Glutamatergic neuron (in vitro differentiated cells): ENCODE measurements around the gene CD69. TPM values are rescaled to one million over a fixed set of nuclear protein-coding genes. Genes with fewer than 3 reads are reported as not detected.

Source experiments
- DNase-seq: peaks from one replicate; pipeline ENCODE4 v3.0.0; 2022
- H3K27ac Mint-ChIP-seq: one replicate; pipeline ENCODE4 v1.8.0; 2020; ENCODE audit warnings: mild to moderate bottlenecking, mixed read lengths, inconsistent platforms; ENCODE audit not compliant: unreplicated experiment
- H3K27me3 Mint-ChIP-seq: one replicate; pipeline ENCODE4 v1.8.0; 2020; ENCODE audit warnings: mild to moderate bottlenecking, moderate library complexity, mixed read lengths, inconsistent platforms; ENCODE audit not compliant: unreplicated experiment
- H3K36me3 Mint-ChIP-seq: one replicate; pipeline ENCODE4 v1.8.0; 2020; ENCODE audit warnings: mild to moderate bottlenecking, mixed read lengths, inconsistent platforms; ENCODE audit not compliant: unreplicated experiment
- H3K4me1 Mint-ChIP-seq: one replicate; pipeline ENCODE4 v1.8.0; 2020; ENCODE audit warnings: mild to moderate bottlenecking, low read depth, mixed read lengths, inconsistent platforms; ENCODE audit not compliant: unreplicated experiment
- H3K4me3 Mint-ChIP-seq: one replicate; pipeline ENCODE4 v1.8.0; 2020; ENCODE audit warnings: mild to moderate bottlenecking, mixed read lengths, inconsistent platforms; ENCODE audit not compliant: unreplicated experiment
- H3K9me3 Mint-ChIP-seq: one replicate; pipeline ENCODE4 v1.8.0; 2020; ENCODE audit warnings: mild to moderate bottlenecking, moderate library complexity, mixed read lengths, inconsistent platforms; ENCODE audit not compliant: unreplicated experiment
- total RNA-seq: library from RNA; stranded (reverse); fragmentation: NEBNext Ultra II Directional; extraction: Animal tissue kit (Norgen Biotek cat#: 25700); gene quantifications from one replicate; pipeline ENCODE4 v1.2.1, GENCODE V29; 2021; ENCODE audit not compliant: unreplicated experiment
- TF ChIP-seq, protein P1 (sequence below): fragments of 200-600 bp; sonication (generic); IDR thresholded peaks from one replicate; pipeline ENCODE4 v1.5.0; 2021; ENCODE audit not compliant: partially characterized antibody, unreplicated experiment

The CD69 gene
- total RNA-seq, 1 donor from 2014 or later, result not detected

DNA sequence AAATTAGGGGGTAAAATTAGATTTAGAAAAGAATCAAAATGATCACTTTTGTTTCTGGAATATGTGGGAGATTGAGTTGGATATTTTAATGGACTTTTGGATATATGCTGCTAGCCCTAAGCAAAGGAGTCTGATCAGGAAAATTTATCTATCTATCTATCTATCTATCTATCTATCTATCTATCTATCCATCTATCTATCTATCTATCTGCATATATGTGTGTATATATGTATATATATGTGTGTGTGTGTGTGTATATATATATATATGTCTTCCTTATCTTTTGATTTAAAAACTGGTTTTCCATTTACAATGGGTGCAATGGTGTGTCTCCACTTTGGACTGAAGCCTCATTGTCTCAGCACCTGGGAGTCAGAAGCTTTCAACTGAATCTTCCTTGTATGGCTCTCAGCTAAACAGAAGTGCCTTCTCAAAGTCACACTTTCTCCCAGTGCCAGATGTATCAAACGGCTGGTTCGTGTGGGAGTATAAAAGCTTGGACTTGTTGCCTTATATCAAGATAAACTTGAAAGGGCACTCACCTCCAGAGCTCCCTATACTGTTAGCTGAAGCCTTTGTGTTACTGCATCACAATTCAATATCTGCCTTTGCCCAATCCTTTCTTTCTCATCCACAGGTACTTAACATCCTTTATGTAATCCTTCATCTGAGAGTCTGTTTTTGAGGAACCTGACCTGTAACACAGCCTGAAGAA lies 31.6 kb upstream of the CD69 start:
- Mint-ChIP-seq H3K27ac (no peak overlapping the region), H3K36me3 (no peaks in the 10 kb centered on the region), H3K4me3 (no peak overlapping the region), H3K4me1 (no peaks in the 10 kb centered on the region), H3K27me3 (no peaks in the 10 kb centered on the region), H3K9me3 (peaks cover 2% of the 10 kb centered on the region)
- TF ChIP-seq, protein P1, sequence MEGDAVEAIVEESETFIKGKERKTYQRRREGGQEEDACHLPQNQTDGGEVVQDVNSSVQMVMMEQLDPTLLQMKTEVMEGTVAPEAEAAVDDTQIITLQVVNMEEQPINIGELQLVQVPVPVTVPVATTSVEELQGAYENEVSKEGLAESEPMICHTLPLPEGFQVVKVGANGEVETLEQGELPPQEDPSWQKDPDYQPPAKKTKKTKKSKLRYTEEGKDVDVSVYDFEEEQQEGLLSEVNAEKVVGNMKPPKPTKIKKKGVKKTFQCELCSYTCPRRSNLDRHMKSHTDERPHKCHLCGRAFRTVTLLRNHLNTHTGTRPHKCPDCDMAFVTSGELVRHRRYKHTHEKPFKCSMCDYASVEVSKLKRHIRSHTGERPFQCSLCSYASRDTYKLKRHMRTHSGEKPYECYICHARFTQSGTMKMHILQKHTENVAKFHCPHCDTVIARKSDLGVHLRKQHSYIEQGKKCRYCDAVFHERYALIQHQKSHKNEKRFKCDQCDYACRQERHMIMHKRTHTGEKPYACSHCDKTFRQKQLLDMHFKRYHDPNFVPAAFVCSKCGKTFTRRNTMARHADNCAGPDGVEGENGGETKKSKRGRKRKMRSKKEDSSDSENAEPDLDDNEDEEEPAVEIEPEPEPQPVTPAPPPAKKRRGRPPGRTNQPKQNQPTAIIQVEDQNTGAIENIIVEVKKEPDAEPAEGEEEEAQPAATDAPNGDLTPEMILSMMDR, result no peak
- no peak for DNase-seq

DNA sequence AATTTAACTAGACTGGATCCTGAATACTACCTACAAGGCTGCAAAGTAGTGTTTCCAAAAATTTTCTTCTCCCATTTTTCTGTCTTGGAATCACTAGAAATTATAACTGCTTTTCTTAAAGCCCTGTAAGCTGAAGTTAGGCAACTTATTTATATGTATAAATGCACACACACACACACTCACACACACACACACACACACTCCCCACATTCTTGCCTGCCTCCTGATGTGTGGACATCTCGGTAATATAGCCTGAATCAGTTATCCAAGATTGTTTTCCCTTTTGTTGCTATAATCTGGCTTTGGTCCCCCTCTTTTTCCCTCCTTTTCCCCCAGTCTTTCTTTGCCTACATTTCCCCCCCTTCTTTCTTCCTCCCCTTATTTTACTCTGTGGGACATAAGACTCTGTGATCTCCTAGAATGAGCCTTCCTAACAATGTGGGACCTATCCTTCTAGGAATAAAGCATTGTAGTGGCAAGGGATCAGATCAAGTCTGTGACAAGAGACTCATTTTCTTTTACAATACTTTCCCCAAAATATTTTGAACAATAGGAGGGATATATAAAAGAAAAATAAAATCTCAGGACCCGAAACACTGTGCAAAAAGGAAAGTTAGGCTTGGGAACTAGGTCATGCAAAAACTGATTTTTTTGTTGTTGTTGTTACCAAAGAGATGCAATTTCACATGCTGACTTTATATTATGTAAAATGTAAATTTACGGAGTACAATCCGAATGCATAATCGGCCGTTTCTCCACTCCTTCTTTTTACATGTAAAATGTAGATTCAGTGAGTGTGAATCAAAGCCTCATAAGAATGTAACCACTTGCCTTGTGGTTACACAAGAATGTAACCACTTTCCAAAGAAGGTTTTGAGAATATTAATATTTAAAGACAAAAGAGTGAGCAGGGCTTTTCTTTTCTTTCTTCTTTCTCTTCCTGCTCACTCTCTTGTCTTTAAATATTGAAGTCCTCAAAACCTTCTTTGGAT lies 26.3 kb upstream of the CD69 start:
- DNase-seq, result no peak
- H3K27me3 Mint-ChIP-seq, result peaks cover 4% of the 10 kb centered on the region
- peaks cover 2% of the 10 kb centered on the region for H3K9me3 Mint-ChIP-seq
- H3K36me3 Mint-ChIP-seq, result no peaks in the 10 kb centered on the region
- no peak overlapping the region for H3K4me3 Mint-ChIP-seq
- TF ChIP-seq, protein P1, result no peak
- H3K27ac Mint-ChIP-seq, result no peak overlapping the region
- H3K4me1 Mint-ChIP-seq, result no peaks in the 10 kb centered on the region

DNA sequence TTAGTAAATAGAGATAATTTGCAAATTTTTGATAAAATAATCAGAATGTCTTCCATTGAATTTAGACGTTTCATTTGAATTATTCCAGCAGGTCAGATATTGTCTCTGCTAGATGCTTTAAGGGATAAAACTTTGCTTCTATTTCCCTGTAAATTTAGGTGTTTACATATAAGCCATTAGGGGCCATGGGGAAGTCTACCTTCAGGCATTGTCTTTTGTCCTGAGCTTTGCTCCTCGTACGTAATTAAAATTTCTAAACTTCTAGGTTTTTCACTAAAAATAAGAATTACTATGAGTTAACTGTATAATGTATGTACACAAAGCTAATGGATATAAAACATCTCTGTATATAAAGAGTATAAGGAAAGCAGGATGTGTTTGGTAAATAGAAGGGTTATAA lies 24.1 kb upstream of the CD69 start:
- TF ChIP-seq, protein P1, result no peak
- Mint-ChIP-seq H3K4me3 (no peak overlapping the region), H3K36me3 (no peaks in the 10 kb centered on the region), H3K27me3 (peaks cover 4% of the 10 kb centered on the region), H3K4me1 (no peaks in the 10 kb centered on the region), H3K9me3 (no peaks in the 10 kb centered on the region), H3K27ac (no peak overlapping the region)
- no peak for DNase-seq

DNA sequence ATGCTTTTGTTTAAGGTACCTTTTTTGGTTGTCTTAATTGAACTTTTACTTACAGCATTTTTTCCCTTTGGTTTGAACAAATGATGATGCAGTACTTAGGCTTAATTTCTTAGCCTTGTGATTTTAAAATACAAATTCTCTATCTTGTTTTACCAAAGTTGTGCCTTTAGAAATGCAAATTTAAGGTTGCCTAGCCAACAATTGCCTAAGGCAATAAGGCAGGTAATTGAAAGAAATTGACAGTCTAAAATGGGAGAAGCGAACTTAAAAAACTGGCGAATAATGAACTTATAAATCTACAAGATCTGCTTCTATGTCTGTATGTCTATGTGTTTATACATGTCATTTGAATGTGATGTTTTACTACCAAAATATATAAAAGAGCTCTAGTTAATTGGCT lies 23.6 kb upstream of the CD69 start:
- TF ChIP-seq, protein P1, result no peak
- Mint-ChIP-seq H3K9me3 (no peaks in the 10 kb centered on the region), H3K27ac (no peak overlapping the region), H3K4me3 (no peak overlapping the region), H3K27me3 (peaks cover 4% of the 10 kb centered on the region), H3K4me1 (no peaks in the 10 kb centered on the region), H3K36me3 (no peaks in the 10 kb centered on the region)
- no peak for DNase-seq
